Spinal cord (tissue), 10 donors: ENCODE measurements around the gene PATL2. TPM values are rescaled to one million over a fixed set of nuclear protein-coding genes. Genes with fewer than 3 reads are reported as not detected.
"Not testable (repeated sequence)": the region's sequence is repeated elsewhere in the genome, so short reads cannot be mapped to it uniquely, and the experiment has no call there.

ENCODE experiments used
- DNase-seq, 6 donors: peaks; one replicate each; pipeline versions ENCODE4 v3.0.0 to v3.0.0-alpha.2; 2013 to 2015; ENCODE audit warnings: low spot score in 6 of 6, low read depth in 4 of 6
- H3K27ac ChIP-seq: one replicate; pipeline ENCODE4 v1.5.1; 2013; ENCODE audit warnings: low read depth, low read length, control low read depth
- H3K27me3 ChIP-seq: one replicate; pipeline ENCODE4 v1.6.1; 2013; ENCODE audit warnings: low read length; ENCODE audit not compliant: control insufficient read depth, insufficient read depth
- H3K36me3 ChIP-seq: one replicate; pipeline ENCODE4 v1.6.1; 2013; ENCODE audit warnings: low read length; ENCODE audit not compliant: control insufficient read depth, insufficient read depth
- H3K4me1 ChIP-seq: one replicate; pipeline ENCODE4 v1.6.1; 2013; ENCODE audit warnings: low read length; ENCODE audit not compliant: control insufficient read depth, insufficient read depth
- H3K4me3 ChIP-seq: one replicate; pipeline ENCODE4 v1.5.1; 2013; ENCODE audit warnings: low read depth, low read length, control low read depth
- H3K9me3 ChIP-seq: one replicate; pipeline ENCODE4 v1.6.1; 2013; ENCODE audit warnings: low read length; ENCODE audit not compliant: control insufficient read depth, insufficient read depth
- WGBS: methylation state at CpG from one replicate; pipeline ENCODE4 v1.1.5; 2013; ENCODE audit warnings: missing lambda C conversion rate; ENCODE audit not compliant: insufficient coverage; 5-methylcytosine and 5-hydroxymethylcytosine counted together
- polyA plus RNA-seq, 2 donors: library from polyadenylated mRNA; unstranded; fragments of 120-200 nt; gene quantifications; one replicate each; pipeline ENCODE4 v1.2.1, GENCODE V29; 2013; ENCODE audit not compliant: insufficient read length in 2 of 2
- total RNA-seq, 2 donors: library from RNA; depleted of rRNA in 1 of 2; stranded (reverse); fragments of 120-200 nt in 1 of 2; fragments of >200 nt in 1 of 2; gene quantifications; one replicate each; pipeline versions ENCODE4 v1.2.3 to v1.2.4, GENCODE V29; 2013 to 2014
- donor health status: healthy.

Gene PATL2
- total and polyA plus RNA-seq, 4 donors, result 0.38 to 2.0 (median 0.71) TPM

DNA sequence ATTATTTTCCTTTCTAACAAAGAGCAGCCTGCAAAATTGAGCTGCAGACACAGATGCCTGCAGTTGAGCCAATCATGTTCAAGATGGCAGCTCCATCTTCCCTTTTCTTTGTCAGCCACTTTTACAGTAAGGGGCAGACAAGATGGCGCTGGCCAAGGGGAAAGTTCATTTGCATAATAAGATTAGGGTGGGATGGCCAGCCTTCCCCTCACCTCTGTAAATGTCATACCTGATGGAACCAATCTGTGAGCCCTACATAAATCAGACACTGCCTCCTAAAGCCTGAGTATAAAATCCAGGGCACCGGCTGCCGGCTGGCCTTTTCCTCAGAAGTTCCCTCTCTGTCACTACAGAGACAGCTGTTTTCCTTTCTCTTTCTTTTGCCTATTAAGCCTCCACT lies 15.8 kb downstream of the PATL2 start:
- no peaks in the 10 kb centered on the region for H3K27me3 ChIP-seq
- 70% methylated on average over 2 of the region's 3 CpGs for WGBS
- H3K9me3 ChIP-seq, result no peaks in the 10 kb centered on the region
- no peak for DNase-seq
- H3K4me3 ChIP-seq, result no peak overlapping the region
- H3K27ac ChIP-seq, result no peak overlapping the region
- no peaks in the 10 kb centered on the region for H3K4me1 ChIP-seq
- H3K36me3 ChIP-seq, result no peaks in the 10 kb centered on the region

DNA sequence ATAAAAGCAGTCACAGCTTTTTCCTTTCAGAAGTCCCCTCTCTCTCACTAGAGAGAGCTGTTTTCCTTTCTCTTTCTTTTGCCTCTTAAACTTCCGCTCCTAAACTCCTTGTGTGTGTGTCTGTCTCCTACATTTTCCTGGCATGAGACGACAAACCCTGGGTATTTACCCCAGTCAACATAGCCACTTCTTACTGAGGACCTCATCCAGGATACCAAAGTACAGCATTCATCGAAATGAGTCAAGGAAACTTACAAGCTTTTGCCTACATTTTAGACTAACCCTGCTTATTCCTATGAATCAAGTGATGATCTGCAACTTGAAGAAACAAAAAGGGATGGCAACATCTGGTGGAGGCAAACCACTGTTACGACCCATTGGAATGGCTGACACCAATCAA lies 16.7 kb downstream of the PATL2 start:
- Histone ChIP-seq H3K36me3 (no peaks in the 10 kb centered on the region), H3K4me1 (no peaks in the 10 kb centered on the region), H3K4me3 (no peak overlapping the region), H3K27me3 (no peaks in the 10 kb centered on the region), H3K9me3 (no peaks in the 10 kb centered on the region), H3K27ac (no peak overlapping the region)
- no peak for DNase-seq
- 94% methylated on average over 3 of the region's 4 CpGs for WGBS

DNA sequence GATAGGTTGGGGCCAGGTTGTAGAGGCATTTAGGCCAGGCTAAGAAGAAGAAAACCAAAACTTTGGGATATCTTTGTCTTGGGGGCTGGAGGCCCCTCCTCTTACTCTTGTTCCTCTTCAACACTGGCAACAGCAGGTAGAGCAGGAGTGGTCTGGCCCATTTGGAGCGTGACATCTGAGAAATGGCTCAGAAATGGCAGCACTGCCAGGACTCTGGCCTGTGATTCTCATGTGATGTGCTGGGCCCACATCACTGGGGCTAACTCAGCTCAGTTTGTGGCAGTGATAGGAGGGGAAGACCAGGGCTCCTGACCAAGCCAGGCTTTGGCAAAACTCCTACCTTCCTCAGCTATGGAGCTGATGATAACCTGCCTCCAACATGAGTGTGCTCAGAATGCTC lies 18.5 kb downstream of the PATL2 start:
- Histone ChIP-seq H3K4me3 (no peak overlapping the region), H3K27ac (no peak overlapping the region), H3K4me1 (no peaks in the 10 kb centered on the region), H3K9me3 (no peaks in the 10 kb centered on the region), H3K27me3 (no peaks in the 10 kb centered on the region), H3K36me3 (no peaks in the 10 kb centered on the region)
- DNase-seq, result no peak
- WGBS, result 88% methylated on average over 1 of the region's 1 CpG

DNA sequence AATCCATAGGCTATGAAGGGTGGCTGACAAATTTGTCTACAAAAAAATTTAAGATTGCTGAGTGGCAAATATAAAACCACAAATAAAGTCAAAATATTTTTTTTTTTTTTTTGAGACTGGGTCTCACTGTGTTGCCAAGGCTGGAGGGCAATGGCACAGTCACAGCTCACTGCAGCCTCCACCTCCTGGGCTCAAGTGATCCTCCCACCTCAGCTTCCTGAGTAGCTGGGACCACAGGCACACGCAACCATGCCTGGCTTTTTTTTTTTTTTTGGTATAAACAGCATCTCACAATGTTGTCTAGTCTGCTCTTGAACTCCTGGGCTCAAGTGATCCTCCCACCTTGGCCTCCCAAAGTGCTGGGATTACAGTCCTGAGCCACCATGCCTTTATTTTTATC lies 20.9 kb downstream of the PATL2 start:
- DNase-seq, H3K4me3 ChIP-seq: not testable (repeated sequence)

DNA sequence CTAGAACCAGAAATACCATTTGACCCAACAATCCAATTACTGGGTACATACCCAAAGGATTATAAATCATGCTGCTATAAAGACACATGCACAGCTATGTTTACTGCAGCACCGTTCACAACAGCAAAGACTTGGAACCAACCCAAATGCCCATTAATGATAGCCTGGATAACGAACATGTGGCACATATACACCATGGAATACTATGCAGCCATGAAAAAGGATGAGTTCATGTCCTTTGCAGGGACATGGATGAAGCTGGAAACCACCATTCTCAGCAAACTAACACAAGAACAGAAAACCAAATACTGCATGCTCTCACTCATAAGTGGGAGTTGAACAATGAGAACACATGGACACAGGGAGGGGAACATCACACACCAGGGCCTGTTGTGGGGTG lies 21.8 kb downstream of the PATL2 start:
- WGBS, result no CpG with 5 or more reads among the region's 2 CpGs
- not testable (repeated sequence) for H3K4me3 ChIP-seq, DNase-seq, H3K27ac ChIP-seq, H3K9me3 ChIP-seq, H3K36me3 ChIP-seq, H3K4me1 ChIP-seq, H3K27me3 ChIP-seq

More for the DNA sequence above, 20.9 kb downstream of the PATL2 start:
- H3K9me3 ChIP-seq, H3K4me1 ChIP-seq, H3K36me3 ChIP-seq, H3K27ac ChIP-seq, H3K27me3 ChIP-seq: not testable (repeated sequence)
- 20% methylated on average over 1 of the region's 1 CpG for WGBS

DNA sequence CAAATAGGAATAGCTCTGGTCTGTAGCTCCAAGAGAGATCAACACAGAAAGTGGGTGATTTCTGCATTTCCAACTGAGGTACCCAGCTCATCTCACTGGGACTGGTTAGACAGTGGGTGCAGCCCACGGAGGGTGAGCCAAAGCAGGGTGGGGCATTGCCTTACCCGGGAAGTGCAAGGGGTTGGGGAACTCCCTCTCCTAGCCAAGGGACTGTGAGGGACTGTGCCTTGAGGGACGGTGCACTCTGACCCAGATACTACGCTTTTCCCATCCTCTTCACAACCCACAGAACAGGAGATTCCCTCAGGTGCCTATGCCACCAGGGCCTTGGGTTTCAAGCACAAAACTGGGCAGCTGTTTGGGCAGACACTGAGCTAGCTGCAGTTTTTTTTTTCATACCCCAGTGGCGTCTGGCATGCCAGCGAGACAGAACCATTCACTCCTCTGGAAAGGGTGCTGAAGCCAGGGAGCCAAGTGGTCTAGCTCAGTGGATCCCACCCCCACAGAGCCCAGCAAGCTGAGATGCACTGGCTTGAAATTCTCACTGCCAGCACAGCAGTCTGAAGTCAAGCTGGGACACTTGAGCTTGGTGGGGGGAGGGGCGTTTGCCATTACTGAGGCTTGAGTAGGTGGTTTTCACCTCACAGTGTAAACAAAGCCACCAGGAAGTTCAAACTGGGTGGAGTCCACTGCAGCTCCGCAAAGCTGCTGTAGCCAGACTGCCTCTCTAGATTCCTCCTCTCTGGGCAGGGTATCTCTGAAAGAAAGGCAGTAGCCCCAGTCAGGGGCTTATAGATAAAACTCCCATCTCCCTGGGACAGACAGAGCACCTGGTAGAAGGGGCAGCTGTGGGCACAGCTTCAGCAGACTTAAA lies 28.1 kb downstream of the PATL2 start:
- H3K27ac ChIP-seq, H3K9me3 ChIP-seq, H3K4me1 ChIP-seq, DNase-seq, H3K36me3 ChIP-seq, H3K27me3 ChIP-seq, H3K4me3 ChIP-seq: not testable (repeated sequence)
- WGBS, result 51% methylated on average over 8 of the region's 8 CpGs

DNA sequence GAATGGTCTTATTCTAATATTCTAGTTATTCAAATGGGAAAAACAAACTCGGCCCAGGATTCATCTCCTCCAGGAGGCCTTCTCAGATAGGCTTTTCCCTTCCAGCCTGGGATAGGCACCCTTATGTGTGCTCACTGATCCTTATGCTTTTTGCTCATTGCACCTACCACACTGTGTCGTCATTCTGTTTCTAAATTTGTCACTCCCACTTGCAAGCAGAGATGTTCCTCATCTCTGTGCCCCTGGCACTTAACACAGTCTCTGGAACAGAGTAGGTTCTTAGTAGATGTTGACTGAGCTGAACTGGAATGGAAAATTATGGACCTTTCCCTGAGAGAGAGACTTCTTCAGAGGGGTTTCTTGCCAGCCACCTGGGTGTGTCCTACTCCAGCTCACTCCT lies 28.9 kb downstream of the PATL2 start:
- Histone ChIP-seq H3K4me3 (no peak overlapping the region), H3K36me3 (no peaks in the 10 kb centered on the region), H3K9me3 (no peaks in the 10 kb centered on the region), H3K4me1 (no peaks in the 10 kb centered on the region), H3K27me3 (no peaks in the 10 kb centered on the region), H3K27ac (no peak overlapping the region)
- no CpG with 5 or more reads among the region's 2 CpGs for WGBS
- no peak for DNase-seq

DNA sequence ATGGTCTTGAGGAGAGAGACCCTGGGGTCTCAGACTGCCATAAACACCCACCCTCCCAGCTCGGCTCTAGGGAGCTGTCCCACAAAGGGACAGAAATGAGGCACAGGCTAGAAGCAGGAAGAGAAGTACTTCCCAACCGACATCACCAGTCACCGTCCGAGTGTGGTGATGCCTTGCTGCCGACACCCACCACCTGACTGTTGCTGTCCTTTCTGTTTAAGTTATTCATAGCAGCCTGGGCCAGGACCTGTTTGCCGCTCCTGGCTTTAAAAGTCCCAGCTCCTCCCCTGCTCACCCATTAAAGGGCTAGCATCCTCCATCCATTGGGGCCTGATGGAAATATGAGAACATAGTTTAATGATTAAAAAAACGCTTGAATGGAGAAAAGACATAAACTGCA lies 34.4 kb downstream of the PATL2 start:
- 86% methylated on average over 5 of the region's 7 CpGs for WGBS
- Histone ChIP-seq H3K27me3 (peaks cover 2% of the 10 kb centered on the region), H3K4me3 (no peak overlapping the region), H3K27ac (no peak overlapping the region), H3K9me3 (no peaks in the 10 kb centered on the region), H3K4me1 (no peaks in the 10 kb centered on the region), H3K36me3 (no peaks in the 10 kb centered on the region)
- DNase-seq, result no peak

DNA sequence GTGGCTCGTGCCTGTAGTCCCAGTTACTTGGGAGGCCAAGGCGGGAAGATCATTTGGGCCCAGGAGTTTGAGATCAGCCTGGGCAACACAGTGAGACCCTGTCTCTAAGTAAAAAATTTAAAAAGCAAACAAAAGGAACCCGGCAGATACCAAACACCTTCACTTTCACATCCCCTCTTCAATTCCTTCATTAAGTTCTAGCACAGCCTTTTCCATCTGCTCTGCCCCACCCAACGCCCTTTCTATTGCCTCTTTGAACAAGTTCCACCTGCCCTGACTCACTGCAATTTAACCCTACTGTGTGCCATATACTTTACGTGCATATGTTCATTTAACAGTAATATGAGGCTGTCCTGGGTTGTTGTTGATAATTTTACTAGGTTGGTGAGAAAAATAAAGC lies 35.2 kb downstream of the PATL2 start:
- H3K27ac ChIP-seq, result no peak overlapping the region
- WGBS, result 91% methylated on average over 4 of the region's 5 CpGs
- H3K4me1 ChIP-seq, result no peaks in the 10 kb centered on the region
- peaks cover 2% of the 10 kb centered on the region for H3K27me3 ChIP-seq
- H3K9me3 ChIP-seq, result no peaks in the 10 kb centered on the region
- no peaks in the 10 kb centered on the region for H3K36me3 ChIP-seq
- no peak for DNase-seq
- no peak overlapping the region for H3K4me3 ChIP-seq

DNA sequence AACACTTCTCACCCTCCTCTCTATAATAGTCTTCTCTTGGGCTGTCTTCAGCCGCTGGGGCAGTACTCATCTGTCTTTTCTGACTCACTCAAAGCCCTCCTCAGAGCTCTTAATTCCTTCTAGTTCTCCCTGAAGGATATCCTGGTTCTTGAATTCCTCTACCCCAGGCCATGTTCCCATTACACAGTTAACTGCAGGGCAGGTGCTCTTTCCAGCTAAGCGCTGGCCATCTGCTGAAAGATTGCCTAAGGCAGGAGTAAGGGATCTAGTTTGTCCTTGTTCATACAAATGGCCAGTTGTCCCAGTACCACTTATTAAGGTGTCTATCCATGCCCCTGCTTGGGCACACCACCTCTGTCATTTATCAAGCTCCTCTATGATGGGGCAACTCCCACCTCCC lies 37.5 kb downstream of the PATL2 start:
- Histone ChIP-seq H3K4me1 (no peaks in the 10 kb centered on the region), H3K4me3 (no peak overlapping the region), H3K36me3 (no peaks in the 10 kb centered on the region), H3K27ac (no peak overlapping the region), H3K27me3 (peaks cover 2% of the 10 kb centered on the region), H3K9me3 (no peaks in the 10 kb centered on the region)
- 100% methylated on average over 1 of the region's 2 CpGs for WGBS
- no peak for DNase-seq
